Thymus (tissue), 11 donors: Measurements from ENCODE around the gene IQCE. TPM values are rescaled to one million over a fixed set of nuclear protein-coding genes. Genes with fewer than 3 reads are reported as not detected.
A peak's percentile ranks its signal among the peaks of the same experiment; 100 is the strongest.
"Not testable (repeated sequence)": the region's sequence is repeated elsewhere in the genome, so short reads cannot be mapped to it uniquely, and the experiment has no call there.

ENCODE experiments used
- DNase-seq, 9 donors: peaks; one replicate each; pipeline ENCODE4 v3.0.0-alpha.2; 2013; ENCODE audit warnings: low spot score in 9 of 9, low read depth in 6 of 9, missing footprints in 1 of 9
- H3K27ac ChIP-seq, 2 donors: one replicate each; pipeline ENCODE4 v1.5.1; 2013; ENCODE audit warnings: control low read depth in 1 of 2, low read depth in 1 of 2, low read length in 1 of 2, mild to moderate bottlenecking in 1 of 2, moderate library complexity in 1 of 2
- H3K27me3 ChIP-seq, 2 donors: one replicate each; pipeline ENCODE4 v1.5.1; 2013; ENCODE audit warnings: low read length in 1 of 2; ENCODE audit not compliant: control insufficient read depth in 2 of 2, insufficient read depth in 1 of 2
- H3K36me3 ChIP-seq, 2 donors: one replicate each; pipeline ENCODE4 v1.5.1; 2013; ENCODE audit warnings: low read length in 1 of 2, mild to moderate bottlenecking in 1 of 2, moderate library complexity in 1 of 2; ENCODE audit not compliant: control insufficient read depth in 2 of 2, insufficient read depth in 2 of 2
- H3K4me1 ChIP-seq, 2 donors: one replicate each; pipeline ENCODE4 v1.5.1; 2013; ENCODE audit warnings: low read length in 2 of 2; ENCODE audit not compliant: control insufficient read depth in 2 of 2, insufficient read depth in 2 of 2
- H3K4me3 ChIP-seq, 2 donors: one replicate each; pipeline ENCODE4 v1.5.1; 2013; ENCODE audit warnings: low read length in 2 of 2, control low read depth in 1 of 2, mild to moderate bottlenecking in 1 of 2
- H3K9me3 ChIP-seq, 2 donors: one replicate each; pipeline ENCODE4 v1.5.1; 2013; ENCODE audit warnings: low read length in 1 of 2, mild to moderate bottlenecking in 1 of 2; ENCODE audit not compliant: control insufficient read depth in 2 of 2, insufficient read depth in 1 of 2
- WGBS: extraction: QIAGEN DNeasy Blood & Tissue Kit; methylation state at CpG from one replicate; pipeline ENCODE4 v1.1.7; 2013; 5-methylcytosine and 5-hydroxymethylcytosine counted together
- polyA plus RNA-seq: library from polyadenylated mRNA; stranded (reverse); fragments of 200-250 nt; gene quantifications from one replicate; pipeline ENCODE4 v1.2.3, GENCODE V29; 2013
- total RNA-seq: library from RNA; stranded (reverse); fragments of 120-200 nt; gene quantifications from one replicate; pipeline ENCODE4 v1.2.4, GENCODE V29; 2013
- donor health status: healthy.

IQCE gene
- total and polyA plus RNA-seq, 2 donors = 3.8 to 4.2 TPM

DNA sequence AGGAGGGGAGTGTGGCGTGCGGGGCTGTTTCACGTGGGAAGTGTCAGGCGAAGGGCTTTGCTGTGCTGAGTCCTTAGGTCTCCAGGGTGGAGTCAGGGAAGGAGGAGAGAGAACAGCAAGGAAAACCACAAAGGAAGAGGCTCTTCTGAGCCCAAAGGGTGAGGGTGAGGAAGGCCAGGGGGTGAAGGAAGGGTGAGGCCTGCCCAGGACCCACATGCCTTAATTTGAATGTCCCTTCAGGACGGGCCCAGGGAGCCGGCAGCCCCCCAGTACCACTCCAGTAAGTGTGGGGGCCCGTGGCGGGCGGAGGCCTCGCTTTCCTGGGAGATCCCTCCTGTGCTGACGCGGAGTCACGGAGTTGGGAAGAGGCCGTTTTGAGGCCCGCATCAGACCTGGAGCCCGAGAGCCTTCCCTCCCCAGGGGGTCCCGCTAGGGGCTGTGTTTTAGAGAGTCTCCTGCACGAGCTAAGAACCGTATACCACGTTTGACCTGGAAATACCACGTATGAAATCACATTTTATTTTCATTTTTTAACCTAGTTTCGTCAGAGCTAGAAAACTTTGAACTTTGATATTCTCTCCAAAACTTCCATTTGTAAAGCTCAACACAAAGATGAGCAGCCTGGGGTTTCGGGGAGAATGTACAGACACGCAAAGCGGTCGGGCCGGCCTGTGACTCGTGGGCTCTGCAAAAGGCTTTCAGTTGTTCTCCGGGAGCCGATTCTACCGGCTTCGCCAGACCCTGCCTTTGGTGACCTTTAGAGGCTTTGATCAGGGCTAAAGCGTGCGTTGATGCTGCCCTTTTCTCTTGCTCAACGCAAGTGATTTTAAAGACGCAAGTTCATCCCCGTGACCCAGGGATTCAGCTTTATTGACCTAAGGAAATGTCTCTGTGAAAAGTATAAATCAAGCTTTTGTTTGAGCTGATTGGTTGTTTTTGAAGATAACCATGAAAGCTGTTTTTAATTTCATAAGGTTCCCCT, 49.4 kb downstream of the IQCE start:
- H3K27ac ChIP-seq = no peak overlapping the region
- 75% methylated on average over 37 of the region's 37 CpGs for WGBS
- peaks cover 0 to 22% of the 10 kb centered on the region in 2 donors for H3K4me1 ChIP-seq
- H3K36me3 ChIP-seq = no peaks in the 10 kb centered on the region
- no peak for DNase-seq
- H3K27me3 ChIP-seq = no peaks in the 10 kb centered on the region
- peaks cover 0 to under 1% of the 10 kb centered on the region in 2 donors for H3K9me3 ChIP-seq
- H3K4me3 ChIP-seq = no peak overlapping the region

DNA sequence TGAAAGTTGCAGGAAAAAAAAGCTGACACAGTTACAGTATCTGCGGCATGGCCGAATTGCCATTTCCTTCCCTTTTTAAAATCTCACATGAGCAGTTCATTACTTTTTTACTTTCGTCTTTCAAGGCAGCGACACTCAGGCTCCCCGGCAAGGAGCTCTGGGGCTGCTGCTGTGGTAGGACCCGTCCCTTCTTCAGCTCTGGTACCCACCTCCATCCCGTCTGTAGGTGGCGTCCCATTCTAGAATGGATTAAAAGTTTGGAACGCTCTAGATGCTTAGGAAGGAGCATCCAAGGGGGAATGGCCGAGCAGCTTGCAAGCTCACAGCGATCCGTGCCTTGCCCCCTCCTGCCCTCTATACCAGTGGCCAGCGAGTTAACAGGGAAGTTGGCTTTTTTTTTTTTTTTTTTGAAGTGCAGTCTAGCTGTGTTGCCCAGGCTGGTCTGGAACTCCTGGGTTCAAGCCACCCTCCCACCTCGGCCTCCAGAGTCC, 50.2 kb downstream of the IQCE start:
- no peaks in the 10 kb centered on the region for H3K9me3 ChIP-seq
- 8% methylated on average over 14 of the region's 14 CpGs for WGBS
- H3K4me3 ChIP-seq = no peak overlapping the region
- H3K4me1 ChIP-seq = peaks cover 0 to 29% of the 10 kb centered on the region in 2 donors
- H3K27ac ChIP-seq = no peak overlapping the region
- H3K36me3 ChIP-seq = no peaks in the 10 kb centered on the region
- peak in 3 of 9 donors; percentile 13 to 48 (median 30) for DNase-seq
- H3K27me3 ChIP-seq = no peaks in the 10 kb centered on the region

DNA sequence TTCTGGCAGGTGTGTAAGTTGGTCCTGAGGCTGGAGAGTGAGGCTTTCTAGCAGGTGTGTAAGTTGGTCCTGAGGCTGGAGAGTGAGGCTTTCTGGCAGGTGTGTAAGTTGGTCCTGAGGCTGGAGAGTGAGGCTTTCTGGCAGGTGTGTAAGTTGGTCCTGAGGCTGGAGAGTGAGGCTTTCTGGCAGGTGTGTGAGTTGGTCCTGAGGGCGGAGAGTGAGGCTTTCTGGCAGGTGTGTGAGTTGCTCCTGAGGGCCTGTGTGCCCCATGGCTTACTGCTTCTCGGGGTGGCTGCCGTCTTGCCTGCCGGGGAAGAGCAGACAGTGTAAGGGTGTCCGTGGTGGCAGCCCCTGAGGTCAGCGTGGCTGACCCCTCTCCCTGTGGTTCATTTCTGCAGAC, 50.9 kb downstream of the IQCE start:
- H3K27ac ChIP-seq, DNase-seq, H3K27me3 ChIP-seq, H3K9me3 ChIP-seq, H3K36me3 ChIP-seq, H3K4me3 ChIP-seq: not testable (repeated sequence)
- 96% methylated on average over 6 of the region's 6 CpGs for WGBS
- peaks cover 0 to 30% of the 10 kb centered on the region in 2 donors for H3K4me1 ChIP-seq

DNA sequence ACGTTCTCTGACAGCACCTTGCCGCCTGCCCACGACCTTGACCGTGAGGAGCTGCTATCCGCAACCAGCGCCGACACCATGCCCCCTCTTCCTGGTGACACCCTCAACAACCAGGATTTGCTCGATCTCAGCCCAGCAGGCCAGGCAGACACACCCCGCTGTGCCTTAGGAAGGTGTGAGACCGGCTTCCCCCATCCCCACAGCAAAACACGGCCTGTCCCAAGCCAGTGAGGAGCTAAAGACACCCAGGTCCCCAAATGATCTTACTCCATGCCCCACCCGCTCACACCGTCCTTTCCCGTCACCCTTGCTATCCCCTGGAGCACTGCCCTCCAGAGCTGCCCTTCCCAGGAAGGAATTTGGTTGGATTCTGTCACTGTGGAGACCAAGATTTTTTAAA, 51.7 kb downstream of the IQCE start:
- Histone ChIP-seq H3K27me3 (no peaks in the 10 kb centered on the region), H3K9me3 (no peaks in the 10 kb centered on the region), H3K36me3 (no peaks in the 10 kb centered on the region), H3K27ac (no peak overlapping the region), H3K4me3 (no peak overlapping the region), H3K4me1 (peaks cover 0 to 30% of the 10 kb centered on the region in 2 donors)
- 96% methylated on average over 14 of the region's 14 CpGs for WGBS
- no peak for DNase-seq

DNA sequence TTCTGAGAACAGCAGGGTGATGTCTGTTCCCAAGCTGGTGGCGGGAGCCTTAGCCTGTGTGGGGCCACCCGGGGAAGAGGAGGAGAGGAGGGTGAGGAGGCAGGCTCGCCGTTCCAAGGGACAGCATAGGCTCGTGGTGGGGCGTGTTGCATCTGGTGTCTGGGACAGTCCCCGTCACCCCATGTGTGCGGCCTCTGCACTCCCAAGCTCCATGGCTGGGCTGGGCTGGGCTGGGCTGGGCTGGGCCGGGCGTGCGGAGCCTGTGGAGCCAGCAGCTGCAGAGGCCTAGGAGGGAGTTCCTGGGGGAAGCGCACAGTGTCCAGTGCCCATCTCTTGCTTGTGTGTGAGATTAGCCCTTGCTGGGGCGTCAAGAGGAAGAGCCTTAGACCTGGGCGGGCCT, 52.1 kb downstream of the IQCE start:
- peaks cover 0 to 30% of the 10 kb centered on the region in 2 donors for H3K4me1 ChIP-seq
- 87% methylated on average over 14 of the region's 14 CpGs for WGBS
- no peaks in the 10 kb centered on the region for H3K27me3 ChIP-seq
- H3K27ac ChIP-seq = no peak overlapping the region
- no peak overlapping the region for H3K4me3 ChIP-seq
- no peaks in the 10 kb centered on the region for H3K9me3 ChIP-seq
- no peaks in the 10 kb centered on the region for H3K36me3 ChIP-seq
- no peak for DNase-seq

DNA sequence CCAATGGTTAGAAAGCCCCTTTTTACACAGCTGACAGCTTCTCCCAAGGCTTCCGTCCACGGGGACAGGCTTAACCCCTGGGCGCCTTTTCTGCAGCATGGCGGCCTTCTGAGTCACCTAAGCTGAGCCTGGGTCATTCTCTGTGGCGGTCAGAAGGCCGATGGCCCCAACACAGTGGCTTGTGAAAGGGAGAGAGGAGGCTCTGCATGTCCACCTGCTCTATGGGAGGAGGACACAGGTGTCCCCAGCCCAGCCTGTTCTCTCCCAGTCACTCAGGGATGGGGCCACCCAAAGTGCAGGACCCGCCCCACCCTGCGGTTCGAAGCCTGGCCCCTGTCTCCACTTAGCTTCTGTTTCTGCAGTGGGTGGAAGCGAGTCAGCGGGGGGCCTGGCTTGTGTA, 52.6 kb downstream of the IQCE start:
- Histone ChIP-seq H3K4me1 (peaks cover 0 to 30% of the 10 kb centered on the region in 2 donors), H3K36me3 (no peaks in the 10 kb centered on the region), H3K27me3 (no peaks in the 10 kb centered on the region), H3K27ac (no peak overlapping the region), H3K4me3 (no peak overlapping the region), H3K9me3 (no peaks in the 10 kb centered on the region)
- DNase-seq = no peak
- WGBS = 97% methylated on average over 11 of the region's 11 CpGs

DNA sequence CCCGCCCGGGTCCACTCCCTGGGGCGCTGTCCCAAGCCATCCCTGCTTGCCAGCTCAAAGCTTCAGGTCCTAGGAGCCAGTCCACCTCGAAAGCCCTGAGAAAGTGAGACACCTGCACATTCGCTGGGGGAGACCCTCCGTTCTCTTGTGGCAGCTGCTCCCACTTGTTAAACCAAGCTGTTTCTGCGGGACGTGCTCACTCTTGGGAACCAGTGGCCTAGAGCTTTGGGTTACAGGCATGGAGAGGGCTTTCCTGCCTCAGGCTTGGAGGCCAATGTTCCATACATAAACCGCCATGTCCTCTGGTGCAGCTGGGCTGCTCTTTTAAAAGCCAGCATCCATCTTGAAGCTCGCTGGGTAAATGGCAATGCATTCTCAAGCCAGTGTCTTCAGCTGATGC, 53.1 kb downstream of the IQCE start:
- H3K27ac ChIP-seq = no peak overlapping the region
- H3K36me3 ChIP-seq = no peaks in the 10 kb centered on the region
- no peaks in the 10 kb centered on the region for H3K9me3 ChIP-seq
- H3K4me3 ChIP-seq = no peak overlapping the region
- 92% methylated on average over 10 of the region's 10 CpGs for WGBS
- no peaks in the 10 kb centered on the region for H3K27me3 ChIP-seq
- no peak for DNase-seq
- peaks cover 0 to 30% of the 10 kb centered on the region in 2 donors for H3K4me1 ChIP-seq

DNA sequence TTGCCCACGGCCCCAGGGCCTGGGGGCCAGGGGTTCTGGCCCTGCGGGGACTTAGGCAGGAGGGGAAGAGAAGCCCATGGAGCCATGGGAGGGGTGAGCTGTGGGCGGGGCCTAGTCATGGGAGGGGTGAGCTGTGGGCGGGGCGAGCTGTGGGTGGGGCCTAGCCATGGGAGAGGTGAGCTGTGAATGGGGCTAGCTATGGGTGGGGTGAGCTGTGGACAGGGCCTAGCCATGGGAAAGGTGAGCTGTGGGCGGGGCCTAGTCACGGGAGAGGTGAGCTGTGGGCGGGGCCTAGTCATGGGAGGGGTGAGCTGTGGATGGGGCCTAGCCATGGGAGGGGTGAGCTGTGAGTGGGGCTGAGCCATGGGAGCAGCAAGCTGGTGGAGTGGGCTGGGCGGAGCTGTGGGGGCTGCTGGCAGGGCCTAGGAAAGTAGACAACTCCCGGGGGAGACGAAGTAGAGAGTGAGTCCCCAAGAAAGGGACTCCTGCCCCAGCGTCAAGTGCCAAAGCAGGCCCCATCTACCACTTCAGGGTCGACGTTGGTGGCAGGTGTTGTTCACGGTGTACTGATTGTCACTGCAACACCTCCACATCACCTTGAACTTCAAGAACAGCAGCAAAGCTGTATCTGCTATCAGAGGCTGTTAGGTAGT, 53.8 kb downstream of the IQCE start:
- Histone ChIP-seq H3K36me3 (no peaks in the 10 kb centered on the region), H3K4me1 (peaks cover 0 to 36% of the 10 kb centered on the region in 2 donors), H3K27ac (no peak overlapping the region), H3K9me3 (no peaks in the 10 kb centered on the region), H3K4me3 (no peak overlapping the region), H3K27me3 (no peaks in the 10 kb centered on the region)
- DNase-seq = no peak
- WGBS = 96% methylated on average over 13 of the region's 15 CpGs
